ENCODE data around the gene ZNF682.
"Not testable (repeated sequence)": the region's sequence is repeated elsewhere in the genome, so short reads cannot be mapped to it uniquely, and the experiment has no call there.

The ZNF682 gene

DNA sequence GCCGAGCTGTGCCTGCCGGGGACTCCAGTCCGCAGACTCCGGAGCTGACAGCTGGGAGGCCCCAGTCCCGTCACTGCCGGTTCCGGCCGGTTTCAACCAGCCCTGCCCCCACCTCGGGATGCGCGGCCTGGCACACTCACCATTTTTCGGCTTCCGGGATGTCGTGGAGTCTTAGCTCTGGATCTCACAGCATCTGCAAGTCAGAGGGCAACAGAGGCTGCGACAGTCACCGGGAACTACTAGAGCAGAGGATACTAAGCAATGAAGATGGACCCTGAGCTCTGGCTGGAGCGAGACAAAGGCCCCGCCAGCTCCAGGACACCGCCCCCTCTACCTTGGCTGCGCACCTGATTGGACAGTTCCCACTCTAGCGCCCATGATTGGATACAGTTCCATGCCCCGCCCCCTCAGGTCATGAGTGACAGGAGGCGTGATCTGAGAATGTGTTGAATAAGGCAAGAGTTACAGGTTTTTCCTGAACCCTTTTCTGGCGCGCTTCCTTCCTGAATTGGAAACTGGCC, at the start of gene ZNF682:
Gene ZNF682 (minus strand): TSS at position 303 of the 521 bp plus-strand sequence. CDS start 160 bp downstream, at position 143.
- DNase-seq = peak; percentile 97

GRCh38 chr19:20082876-20083275, 43.6 kb upstream of the ZNF682 start:
- DNase-seq = not testable (repeated sequence)

- DNase-seq = not testable (repeated sequence)
Observed at GRCh38 chr19:20082232-20082833, 43.0 kb upstream of the ZNF682 start.

- DNase-seq = no peak
Observed at GRCh38 chr19:20080656-20081055, 41.4 kb upstream of the ZNF682 start.

DNA sequence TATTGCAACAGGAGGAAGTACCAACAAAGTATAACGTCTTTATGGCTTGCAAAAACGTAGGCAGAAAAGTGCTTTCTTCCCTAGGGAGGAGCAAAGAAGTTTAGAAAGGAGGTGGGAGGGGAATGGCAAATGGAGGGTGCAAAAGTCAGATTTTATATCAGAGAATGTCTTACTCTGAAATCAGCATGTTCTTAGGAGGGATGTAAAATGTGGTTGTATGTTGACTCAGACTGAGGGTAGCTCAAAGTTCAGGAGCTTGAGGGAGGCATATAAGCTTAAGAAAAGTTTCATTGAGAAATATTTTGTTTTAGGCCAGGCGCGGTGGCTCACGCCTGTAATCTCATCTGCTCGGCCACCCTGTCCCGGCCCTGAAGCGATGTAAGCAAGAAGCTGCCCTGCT, 40.2 kb upstream of the ZNF682 start:
- DNase-seq = no peak

- DNase-seq = peak; percentile 43
Observed at GRCh38 chr19:20078581-20079031, 39.3 kb upstream of the ZNF682 start.

DNA sequence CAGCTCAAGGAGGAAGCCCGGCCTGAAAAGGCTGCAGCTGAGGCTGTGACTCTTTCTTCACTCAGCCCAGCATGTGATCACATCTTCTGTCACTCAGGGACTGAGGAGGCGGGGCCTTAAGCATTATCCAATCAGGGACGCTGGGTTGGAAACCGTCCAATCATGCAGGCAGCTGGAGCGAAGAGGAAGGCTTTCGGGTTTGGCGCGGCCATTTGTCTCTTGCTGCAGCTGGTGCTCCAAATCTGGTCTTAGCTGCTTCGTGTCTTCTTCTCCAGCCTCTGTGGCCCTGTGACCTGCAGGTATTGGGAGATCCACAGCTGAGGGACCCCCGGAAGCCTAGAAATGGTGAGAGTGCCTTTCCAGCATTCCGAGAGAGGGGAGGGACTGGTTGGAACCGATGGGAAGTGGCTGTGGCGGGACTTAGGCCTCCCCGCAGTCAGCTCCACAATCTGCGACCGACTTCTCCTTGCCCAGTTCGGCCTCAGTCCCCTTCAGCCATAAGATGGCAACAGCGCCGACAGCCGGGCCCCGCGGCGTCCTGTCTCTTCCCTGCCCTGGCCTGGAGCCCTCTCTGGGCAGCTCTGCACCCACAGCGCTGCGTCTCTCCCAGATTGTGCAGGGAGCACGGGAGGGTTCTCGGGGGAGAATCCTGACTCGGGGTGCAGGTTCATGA, 38.6 kb upstream of the ZNF682 start, which contains the start of gene ZNF90:
Gene ZNF90 (plus strand): TSS at position 210 of the 673 bp plus-strand sequence. CDS start 133 bp downstream, at position 343.
- peak; percentile 98 for DNase-seq

DNA sequence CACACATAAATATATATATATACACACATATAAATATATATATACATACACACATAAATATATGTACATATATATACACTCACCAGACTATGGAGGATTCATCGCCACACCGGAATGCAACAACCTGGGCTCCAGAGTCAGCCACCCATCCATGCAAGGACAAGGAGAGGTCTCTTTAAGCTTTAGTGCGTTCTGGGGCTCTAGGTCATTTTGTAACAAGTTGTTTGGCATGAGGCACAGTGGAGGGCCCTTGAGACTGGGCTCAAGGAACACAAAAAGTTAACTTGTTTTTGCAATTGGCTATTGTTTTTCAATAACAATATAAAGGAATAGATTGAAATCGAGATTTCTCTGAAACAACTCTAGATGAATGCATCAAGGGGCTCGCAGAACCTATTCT, 33.6 kb upstream of the ZNF682 start:
- DNase-seq = no peak

DNA sequence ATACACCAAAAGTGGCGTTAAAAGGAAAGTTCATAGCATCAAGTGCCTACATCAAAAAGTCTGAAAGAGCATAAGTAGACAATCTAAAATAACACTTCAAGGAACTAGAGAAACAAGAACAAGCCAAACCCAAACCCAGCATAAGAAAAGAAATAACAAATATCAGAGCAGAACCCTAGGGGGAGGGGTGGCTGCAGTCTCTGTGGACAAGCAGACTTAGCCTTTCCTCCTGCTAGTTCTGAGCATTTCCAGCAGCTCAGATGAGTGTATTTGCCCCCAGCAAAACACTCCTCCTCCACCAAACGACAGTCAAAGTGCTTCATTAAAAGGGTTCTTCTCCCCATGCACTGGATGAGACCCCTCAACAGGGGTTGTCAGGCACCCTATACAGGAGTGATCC, 31.4 kb upstream of the ZNF682 start:
- no peak for DNase-seq

DNA sequence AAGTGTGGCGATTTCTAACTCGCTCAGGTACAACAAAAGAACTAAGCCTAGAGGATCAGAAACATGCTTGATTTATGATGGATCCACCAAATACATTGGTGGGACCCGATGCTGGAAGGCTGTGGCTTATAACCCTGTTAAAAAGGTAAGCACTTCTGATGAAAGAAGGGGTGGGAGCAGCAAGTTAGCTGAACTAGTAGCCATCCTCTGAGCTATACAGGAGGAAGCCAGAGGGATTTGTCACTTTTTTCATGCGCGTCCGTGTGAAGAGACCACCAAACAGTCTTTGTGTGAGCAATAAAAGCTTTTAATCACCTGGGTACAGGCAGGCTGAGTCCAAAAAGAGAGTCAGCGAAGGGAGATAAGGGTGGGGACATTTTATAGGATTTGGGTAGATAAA, 29.3 kb upstream of the ZNF682 start:
- DNase-seq = not testable (repeated sequence)

- no peak for DNase-seq
Observed at GRCh38 chr19:20067943-20068342, 28.6 kb upstream of the ZNF682 start.

DNA sequence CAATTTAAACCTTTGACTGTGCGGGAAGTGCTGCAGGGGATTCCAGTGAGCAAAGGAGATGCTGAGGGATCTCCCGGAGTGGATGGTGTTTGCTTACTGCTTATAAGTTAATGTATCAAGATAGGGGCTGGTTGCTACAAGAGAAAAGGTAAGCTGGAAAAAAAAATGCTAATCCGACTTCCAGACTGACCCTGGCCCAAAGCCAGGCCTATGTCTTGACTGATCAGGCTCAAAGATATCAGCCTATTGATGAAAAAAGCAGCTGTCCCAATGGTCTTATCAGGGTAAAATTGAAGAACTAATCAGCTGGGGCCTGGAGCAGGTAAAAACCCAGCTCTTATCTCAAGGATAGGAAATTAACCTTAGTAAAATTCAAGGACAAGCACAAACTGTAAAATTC, 27.6 kb upstream of the ZNF682 start:
- no peak for DNase-seq

GRCh38 chr19:20060282-20060681, 21.0 kb upstream of the ZNF682 start:
- DNase-seq = no peak

DNA sequence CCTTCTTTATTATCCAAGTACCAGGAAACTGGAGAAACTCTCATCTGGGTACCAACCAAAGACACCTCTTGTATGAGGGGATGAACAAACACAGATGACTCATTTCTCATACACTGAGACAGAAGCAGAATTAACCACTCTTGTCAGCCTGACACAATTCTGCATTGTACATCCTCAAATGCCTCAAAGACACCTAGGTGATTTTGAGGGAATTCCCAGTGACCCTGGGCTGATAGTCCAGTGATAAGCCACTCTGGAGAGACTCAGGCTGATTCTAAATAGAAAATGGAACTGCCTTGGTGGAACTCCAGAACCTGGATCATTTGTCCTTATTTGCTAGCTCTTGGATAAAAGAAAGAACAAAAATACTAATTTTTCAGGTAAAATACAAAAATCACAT, 19.4 kb upstream of the ZNF682 start:
- DNase-seq = not testable (repeated sequence)

DNA sequence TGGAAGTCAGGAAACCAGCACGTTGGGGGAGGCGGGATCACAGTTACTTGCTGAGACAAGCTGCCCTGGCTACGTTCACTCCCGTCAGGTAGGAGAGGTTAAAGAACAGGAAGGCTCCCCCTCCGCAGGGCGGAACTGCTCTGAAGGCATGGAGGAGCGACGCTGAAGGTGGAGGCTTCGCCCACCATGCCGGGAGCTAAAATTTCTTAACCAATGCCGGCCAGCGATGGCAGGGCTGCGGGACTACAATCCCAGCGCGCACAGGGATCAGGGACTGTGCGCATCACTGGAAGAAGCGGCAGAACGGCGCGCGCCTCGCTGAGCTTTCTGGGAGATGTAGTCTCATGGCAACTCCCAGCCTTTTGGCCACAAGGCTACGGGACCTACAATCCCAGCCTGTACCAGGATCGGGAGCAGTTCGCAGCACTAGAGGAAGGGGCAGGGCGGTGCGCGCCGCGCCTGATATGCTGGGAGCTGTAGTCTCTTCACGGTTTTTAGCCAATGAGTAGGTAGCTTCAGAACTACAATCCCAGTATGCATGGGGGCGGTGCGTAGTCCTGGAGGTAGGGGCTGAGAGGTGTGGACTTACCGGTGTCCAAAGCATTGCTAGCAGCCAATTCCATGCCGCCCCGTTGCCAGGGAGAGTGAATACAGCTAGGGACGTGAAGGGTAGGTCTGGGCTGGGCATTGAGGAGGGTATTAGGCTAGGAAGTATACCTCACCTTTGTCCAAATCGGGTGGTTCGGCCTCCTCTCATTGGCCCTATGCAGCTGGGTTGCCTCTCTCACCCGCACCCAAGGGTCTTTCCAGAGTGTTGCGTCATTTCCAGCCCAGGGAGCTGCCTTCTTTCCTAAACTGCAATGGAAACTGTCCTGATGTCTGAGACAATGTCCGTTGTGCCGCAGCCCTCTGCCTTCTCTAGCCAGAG, 12.8 kb upstream of the ZNF682 start:
- DNase-seq = peak; percentile 98

GRCh38 chr19:20045742-20046141, 6.4 kb upstream of the ZNF682 start:
- DNase-seq = not testable (repeated sequence)

DNA sequence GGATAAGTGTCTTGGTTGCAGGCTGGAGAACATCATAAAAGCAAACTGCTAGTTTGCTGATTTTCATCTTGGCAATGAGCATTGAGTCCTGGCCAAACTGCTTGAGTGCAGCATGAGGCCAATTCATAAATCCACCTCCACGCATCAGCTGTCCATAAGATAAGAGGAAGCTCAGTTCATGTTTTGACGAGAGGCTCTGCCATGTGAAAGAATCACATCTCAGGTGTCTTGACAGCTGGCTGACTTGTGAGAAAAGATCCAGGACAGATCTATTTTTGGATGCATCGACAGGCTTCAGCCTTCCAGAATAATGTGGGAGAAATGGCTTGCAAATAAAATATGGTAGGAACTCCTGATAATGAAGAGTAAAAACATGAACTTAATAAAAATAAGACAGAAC, 5.4 kb upstream of the ZNF682 start:
- DNase-seq = no peak

DNA sequence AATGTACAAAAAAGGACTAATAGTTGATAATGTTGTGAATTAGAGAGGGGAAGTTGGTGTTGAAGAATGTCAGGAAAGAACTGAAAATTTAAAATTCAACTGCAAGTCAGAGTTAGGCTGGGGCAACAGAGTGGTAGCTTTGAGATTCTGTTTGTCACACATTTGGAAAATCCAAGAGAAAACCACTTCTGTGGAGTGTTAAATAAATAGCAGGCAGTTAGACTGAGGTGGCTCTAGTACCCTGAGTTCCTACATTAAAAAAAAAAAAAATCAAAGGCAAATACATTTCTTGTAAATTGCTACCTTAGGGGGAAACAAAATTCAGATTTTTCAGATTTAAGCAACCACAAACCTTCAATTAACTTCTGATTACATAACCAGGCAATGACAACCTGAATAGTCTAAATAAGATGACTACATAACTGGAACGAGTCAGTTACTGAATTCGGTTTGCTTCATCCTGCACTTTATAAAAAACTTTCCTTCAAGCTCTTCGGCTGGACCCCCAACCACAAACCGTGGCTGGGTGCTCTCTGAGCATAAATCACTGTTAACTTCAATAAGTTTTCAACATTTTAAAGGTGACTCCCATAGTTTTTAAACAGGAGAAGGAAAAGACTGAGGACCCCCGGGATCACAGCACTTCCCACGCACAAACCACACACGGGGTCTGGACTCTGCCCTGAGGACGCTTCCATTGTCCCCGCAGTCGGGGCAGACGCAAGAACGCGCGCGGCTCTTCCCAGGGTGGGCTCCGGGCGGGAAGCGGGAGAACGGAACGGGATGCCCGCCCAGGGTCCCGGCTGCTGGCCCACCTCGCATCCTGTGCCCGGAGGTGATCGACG, 725 bp downstream of the ZNF682 start:
- DNase-seq = no peak

DNA sequence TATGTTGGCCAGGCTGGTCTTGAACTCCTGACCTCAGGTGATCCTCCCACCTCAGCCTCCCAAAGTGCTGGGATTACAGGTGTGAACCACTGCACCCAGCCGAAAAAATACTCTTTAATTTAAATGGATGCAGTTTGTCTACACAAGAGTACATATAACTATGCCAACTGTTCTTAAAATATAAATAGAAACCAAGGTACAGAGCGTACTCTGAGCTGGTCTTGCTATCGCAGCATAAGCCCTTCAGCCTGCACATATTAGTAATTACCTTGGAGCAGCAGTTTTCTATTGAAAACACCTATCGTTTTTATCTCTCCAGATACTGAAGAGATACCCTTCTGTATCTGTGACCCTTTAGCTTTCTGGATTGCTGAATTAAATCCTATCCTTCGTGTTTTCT, 3.4 kb downstream of the ZNF682 start:
- no peak for DNase-seq

DNA sequence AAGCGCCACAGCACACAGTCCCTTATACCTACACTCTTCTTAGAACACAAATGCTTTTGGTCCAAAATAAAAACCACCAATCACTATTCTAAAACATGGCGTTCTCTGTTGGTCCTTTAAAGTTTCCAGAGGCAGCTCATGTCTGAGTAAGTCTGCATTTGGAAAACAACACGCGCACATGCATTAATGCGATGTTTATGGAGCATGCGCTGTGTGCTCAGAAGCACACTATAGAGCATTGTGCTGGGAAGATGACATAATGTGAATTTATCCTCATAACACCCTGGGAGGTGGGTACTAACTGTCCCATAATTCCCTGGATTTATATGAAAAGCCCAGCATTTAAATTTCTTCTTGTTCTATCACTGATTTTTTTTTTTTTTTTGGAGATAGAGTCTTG, 10.7 kb downstream of the ZNF682 start:
- DNase-seq = no peak

DNA sequence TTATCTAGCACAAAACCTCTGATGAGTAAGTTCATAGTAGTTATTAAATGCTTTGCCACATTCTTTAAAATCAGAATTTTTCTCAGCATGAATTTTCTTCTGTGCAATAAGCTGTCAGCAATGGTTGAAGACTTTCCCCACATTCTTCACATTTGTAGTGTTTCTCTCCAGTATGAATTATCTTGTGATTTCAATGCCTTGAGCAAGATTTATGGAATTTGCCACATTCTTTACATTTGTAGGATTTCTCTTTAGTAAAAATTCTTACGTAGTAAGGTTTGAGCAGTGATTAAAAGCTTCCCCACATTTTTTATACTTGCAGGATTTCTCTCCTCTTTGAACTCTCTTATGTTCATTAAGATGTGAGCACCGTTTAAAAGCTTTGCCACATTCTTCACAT, 33.6 kb downstream of the ZNF682 start:
- no peak for DNase-seq

DNA sequence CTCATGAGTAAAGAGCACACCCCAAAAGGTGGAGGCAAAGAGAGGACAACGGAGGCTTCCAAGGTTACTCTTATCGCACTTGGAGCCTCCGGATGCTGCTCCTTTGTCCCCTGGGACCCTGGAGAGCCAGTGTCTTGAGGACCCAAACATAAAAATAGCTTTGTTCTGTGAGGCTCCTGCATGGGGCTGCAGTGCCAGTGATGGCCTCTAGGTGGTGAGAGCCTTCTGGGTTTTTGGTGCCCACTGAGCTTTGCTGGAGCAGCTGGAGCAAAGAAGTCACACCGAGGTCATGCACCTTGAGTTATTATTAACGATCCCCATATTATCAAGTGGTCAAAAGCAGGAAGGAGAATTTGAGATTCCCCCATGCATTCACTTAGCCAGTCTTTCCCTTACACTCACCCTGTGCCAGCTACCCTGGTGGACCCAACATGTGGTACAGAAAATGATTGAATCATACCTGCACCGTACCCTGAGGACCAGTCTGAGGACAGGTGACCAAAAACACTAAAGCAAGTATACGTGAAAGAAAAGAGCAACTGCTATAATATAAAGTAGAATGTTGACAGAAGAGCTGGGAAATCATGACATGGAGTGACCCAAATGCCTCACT, 41.5 kb downstream of the ZNF682 start:
- no peak for DNase-seq

Measured in right hindlimb (tissue), 1 donor.